ENCODE data around the gene LRP5.

DNA sequence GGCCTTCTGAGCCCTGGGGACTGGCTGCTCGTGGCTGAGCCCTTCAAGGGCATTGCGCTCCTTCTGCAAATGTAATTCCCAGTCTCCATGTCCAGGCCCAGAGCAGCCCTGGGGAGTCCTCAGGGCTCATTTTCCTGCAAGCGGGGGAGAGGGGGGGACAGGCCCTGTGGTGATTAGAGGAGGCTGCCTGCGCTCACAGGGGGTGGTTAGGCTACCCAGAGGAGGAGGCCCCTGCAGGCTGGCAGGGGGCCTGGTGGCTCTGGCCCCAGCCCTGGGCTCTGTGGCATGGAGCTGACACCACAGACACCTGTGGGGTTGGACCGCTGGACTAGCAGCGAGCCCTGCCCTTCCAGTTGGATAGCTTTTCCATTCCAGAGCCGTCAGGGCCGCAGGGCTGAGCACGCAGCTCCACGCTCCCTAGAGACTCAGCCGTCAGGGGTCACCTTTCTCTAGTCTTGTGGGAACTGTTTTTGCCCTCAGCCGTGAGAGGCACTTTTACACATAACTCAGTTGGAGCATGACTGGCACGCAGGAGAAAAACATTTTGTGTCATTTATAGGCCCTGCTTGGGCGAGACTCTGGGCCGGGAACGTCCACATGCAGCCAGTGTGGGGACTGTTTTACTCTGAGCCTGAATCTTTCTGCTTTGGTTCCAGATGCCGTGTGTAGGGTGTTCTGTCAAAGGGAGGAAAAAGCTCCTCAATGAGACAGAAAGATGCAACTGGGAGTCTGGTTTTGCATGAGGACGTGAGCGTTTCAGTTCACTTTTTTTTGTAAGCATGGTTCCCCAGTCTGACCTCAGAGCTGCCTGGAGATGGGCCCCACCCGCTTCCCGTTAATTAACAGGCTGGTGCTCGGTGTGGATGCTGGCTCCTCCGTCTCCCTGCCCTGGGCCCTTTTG is 58.1 kb downstream of the LRP5 start:
- peak in 1 of 3 donors; percentile 28 for TF ChIP-seq POLR2AphosphoS5 (IDR thresholded peaks at IDR 0.05)
- TF ChIP-seq, protein P1, sequence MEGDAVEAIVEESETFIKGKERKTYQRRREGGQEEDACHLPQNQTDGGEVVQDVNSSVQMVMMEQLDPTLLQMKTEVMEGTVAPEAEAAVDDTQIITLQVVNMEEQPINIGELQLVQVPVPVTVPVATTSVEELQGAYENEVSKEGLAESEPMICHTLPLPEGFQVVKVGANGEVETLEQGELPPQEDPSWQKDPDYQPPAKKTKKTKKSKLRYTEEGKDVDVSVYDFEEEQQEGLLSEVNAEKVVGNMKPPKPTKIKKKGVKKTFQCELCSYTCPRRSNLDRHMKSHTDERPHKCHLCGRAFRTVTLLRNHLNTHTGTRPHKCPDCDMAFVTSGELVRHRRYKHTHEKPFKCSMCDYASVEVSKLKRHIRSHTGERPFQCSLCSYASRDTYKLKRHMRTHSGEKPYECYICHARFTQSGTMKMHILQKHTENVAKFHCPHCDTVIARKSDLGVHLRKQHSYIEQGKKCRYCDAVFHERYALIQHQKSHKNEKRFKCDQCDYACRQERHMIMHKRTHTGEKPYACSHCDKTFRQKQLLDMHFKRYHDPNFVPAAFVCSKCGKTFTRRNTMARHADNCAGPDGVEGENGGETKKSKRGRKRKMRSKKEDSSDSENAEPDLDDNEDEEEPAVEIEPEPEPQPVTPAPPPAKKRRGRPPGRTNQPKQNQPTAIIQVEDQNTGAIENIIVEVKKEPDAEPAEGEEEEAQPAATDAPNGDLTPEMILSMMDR (IDR thresholded peaks at IDR 0.05 in 8 of 11, conservative IDR thresholded peaks at IDR 0.05 in 3 of 11): no peak
